ENCODE data around the gene GGTA1. TPM values are rescaled to one million over a fixed set of nuclear protein-coding genes. Genes with fewer than 3 reads are reported as not detected.

GGTA1 gene
- polyA plus RNA-seq, 12 donors = 7.9 to 21.5 (median 13.1) TPM; not detected in 1

DNA sequence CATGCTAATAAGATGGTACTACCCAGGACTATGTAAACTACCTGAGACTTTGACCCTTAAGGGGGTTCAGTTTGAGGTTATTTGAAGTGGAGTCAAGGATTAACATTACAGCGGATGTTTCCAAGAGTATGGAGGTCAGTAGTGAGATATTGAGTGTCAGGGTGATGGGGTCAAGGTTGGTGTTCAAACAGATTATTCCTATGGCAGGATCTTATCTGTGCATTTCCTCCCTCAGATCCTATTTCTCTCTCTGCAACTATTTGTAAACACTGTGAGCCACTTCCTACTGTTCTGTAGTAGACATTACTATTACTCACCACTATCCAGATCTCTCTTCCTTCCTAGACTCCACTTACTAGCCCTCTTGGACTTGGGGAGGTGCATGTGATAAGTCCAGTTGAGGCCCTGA, 75.6 kb downstream of the GGTA1 start:
- no peak for DNase-seq

- no peak for DNase-seq
Observed at GRCh38 chr9:121411993-121412392, 87.7 kb downstream of the GGTA1 start.

- no peak for DNase-seq
Observed at GRCh38 chr9:121405899-121406298, 93.7 kb downstream of the GGTA1 start.

Other genes starting within 250 kb of the GGTA1 start
- gene GSN, start 231.7 kb downstream of the GGTA1 start, polyA plus RNA-seq (ENCODE audit: insufficient read length in 12 of 12) = 100 to 1,000 TPM; 210 to 597 (median 263) TPM
- 10 to 100 TPM in 11 of 12 donors, not detected in 1; 58.4 to 95.4 (median 74.8) TPM for gene STOM, start 129.6 kb downstream of the GGTA1 start, polyA plus RNA-seq (ENCODE audit: insufficient read length in 12 of 12)
- 10 to 100 TPM in 11 of 12 donors, not detected in 1; 29.6 to 49.8 (median 38.4) TPM for gene DAB2IP, start 151.8 kb upstream of the GGTA1 start, polyA plus RNA-seq (ENCODE audit: insufficient read length in 12 of 12)

All from muscle of arm (tissue), 12 donors.